Stimulated activated CD8-positive, alpha-beta memory T cell treated with anti-CD3 and anti-CD28 coated beads, Interleukin-12 subunit alpha, Interleukin-12 subunit beta, amount 100 ng/mL, for 4 hours (primary cell): ENCODE measurements around the gene TMEM181.
A peak's percentile ranks its signal among the peaks of the same experiment; 100 is the strongest.
"Not testable (repeated sequence)": the region's sequence is repeated elsewhere in the genome, so short reads cannot be mapped to it uniquely, and the experiment has no call there.

Experiments
- DNase-seq: peaks from one replicate; pipeline ENCODE4 v3.0.0-alpha.2; 2020; ENCODE audit warnings: low read depth

The TMEM181 gene

GRCh38 chr6:158599635-158600034 lies 39.7 kb downstream of the TMEM181 start:
- no peak for DNase-seq

- DNase-seq = no peak
These were observed 43.6 kb downstream of the TMEM181 start for GRCh38 chr6:158603261-158604047.

- DNase-seq = no peak
These were observed 44.1 kb downstream of the TMEM181 start for GRCh38 chr6:158604048-158604406.

GRCh38 chr6:158605266-158605878 lies 45.5 kb downstream of the TMEM181 start:
- peak; percentile 7 for DNase-seq

- DNase-seq = not testable (repeated sequence)
These were observed 46.1 kb downstream of the TMEM181 start for GRCh38 chr6:158606011-158606410.

- DNase-seq = no peak
These were observed 47.0 kb downstream of the TMEM181 start for GRCh38 chr6:158606935-158607334.

- DNase-seq = no peak
These were observed 47.7 kb downstream of the TMEM181 start for GRCh38 chr6:158607411-158608170.

GRCh38 chr6:158608221-158608620 lies 48.3 kb downstream of the TMEM181 start:
- DNase-seq = no peak

GRCh38 chr6:158609455-158610155 lies 49.7 kb downstream of the TMEM181 start:
- no peak for DNase-seq

- DNase-seq = no peak
These were observed 50.6 kb downstream of the TMEM181 start for GRCh38 chr6:158610319-158610968.

GRCh38 chr6:158611039-158611438 lies 51.1 kb downstream of the TMEM181 start:
- no peak for DNase-seq

GRCh38 chr6:158611541-158612370 lies 51.9 kb downstream of the TMEM181 start:
- no peak for DNase-seq

- not testable (repeated sequence) for DNase-seq
These were observed 54.7 kb downstream of the TMEM181 start for GRCh38 chr6:158614606-158615005.

- not testable (repeated sequence) for DNase-seq
These were observed 58.4 kb downstream of the TMEM181 start for GRCh38 chr6:158618289-158618688.

GRCh38 chr6:158619922-158620801 lies 60.3 kb downstream of the TMEM181 start:
- no peak for DNase-seq

GRCh38 chr6:158620963-158621693 lies 61.2 kb downstream of the TMEM181 start:
- DNase-seq = no peak

- DNase-seq = no peak
These were observed 62.0 kb downstream of the TMEM181 start for GRCh38 chr6:158621694-158622544.

GRCh38 chr6:158622545-158623190 lies 62.8 kb downstream of the TMEM181 start:
- DNase-seq = no peak
